Measurements from ENCODE around the gene UBL4A.
A peak's percentile ranks its signal among the peaks of the same experiment; 100 is the strongest.

Gene UBL4A

DNA sequence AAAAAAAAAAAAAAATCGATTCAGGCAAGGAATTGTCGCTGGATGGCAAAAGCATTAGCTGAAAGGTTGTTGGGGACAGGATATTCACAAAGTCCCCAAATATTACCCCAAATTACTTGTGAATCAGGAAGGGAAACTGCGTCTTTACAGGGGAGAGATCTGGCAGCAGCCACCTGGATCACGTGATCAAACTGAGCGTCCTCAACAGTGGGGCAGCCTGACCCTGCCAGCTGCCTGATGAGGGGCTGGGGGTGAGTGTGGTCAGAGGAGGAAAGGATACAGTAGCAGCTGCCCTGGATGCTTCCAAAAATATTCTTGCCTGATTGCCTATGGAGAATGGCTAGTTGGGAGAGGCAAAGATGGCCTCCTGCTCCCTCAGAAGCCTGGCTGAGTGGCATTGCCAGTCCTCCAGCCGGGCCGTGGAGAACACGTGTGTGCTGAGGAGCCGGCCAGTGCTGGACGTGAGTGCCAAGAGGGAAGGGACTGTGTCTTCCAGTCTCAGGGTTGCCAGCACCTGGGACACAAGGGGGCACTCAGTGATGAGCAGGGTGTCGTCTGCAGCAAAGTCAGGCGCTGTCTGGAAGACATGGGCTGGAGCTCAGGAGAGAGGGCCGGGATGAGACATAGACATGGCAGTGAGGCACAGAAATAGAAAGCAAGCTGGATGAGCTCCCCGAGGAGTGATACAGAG lies 4.4 kb downstream of the UBL4A start:
- DNase-seq: no peak

DNA sequence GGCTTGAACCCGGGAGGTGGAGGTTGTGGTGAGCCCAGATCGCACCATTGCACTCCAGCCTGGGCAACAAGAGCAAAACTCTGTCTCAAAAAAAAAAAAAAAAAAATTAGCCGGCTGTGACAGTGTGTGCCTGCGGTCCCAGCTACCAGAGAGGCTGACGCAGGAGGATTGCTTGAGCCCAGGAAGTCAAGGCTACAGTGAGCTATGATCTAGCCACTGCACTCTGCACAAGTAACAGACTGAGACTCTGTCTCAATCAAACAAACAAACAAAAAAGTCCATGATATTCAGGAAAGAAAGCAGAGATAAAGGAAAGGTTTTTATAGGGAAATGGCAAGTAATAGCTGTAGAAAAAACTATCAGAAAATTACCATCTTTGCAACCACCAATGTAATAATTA lies 5.2 kb downstream of the UBL4A start:
- DNase-seq: no peak

DNA sequence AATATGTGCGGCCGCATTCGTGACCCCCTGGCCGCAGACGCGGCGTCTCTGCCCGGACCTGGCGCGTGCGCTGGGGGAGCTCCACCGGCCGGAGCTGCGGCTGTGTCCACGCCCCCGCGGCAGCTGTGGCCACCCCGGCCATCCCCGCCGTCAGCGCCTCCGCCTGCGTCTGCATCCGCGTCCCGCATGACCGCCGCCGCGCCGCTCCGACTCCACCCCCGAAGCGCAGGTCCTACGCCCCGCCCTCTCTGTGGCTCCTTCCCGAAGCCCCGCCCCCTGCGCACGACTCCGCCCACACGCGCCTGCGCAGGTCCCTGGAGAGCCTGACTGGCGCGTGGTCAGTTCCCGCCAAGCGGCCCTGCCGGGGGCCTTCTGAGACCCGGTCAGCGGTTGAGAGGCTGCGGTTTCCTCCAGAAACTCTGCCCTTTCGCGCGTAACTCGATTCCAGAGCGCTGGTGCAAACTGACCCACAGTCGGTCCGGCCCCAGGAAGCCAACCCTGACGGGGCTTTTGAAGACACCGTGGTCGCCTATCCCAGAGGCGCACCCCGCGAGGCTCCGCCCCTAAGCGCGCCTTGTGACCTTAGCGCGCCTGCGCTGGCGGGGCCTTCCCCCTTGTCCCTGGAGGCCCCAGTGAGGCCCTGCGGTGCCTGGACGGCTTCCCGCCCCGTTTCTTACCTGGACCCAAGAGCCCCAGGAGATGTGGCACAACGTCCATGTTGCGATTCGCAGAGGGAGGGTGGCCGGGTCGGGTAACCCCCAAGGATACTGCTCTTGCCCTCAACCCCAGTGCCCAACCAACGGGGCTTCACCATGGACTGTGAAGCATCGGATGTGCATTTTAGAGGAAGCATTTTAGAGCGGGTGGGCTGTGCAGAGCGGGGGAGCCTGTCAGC lies 7.4 kb downstream of the UBL4A start, which contains the start of gene LAGE3:
Gene LAGE3, minus strand, starts transcription at position 554 of the 895 bp plus-strand sequence. Its CDS starts 366 bp downstream, at position 188.
- DNase-seq: peak; percentile 84

DNA sequence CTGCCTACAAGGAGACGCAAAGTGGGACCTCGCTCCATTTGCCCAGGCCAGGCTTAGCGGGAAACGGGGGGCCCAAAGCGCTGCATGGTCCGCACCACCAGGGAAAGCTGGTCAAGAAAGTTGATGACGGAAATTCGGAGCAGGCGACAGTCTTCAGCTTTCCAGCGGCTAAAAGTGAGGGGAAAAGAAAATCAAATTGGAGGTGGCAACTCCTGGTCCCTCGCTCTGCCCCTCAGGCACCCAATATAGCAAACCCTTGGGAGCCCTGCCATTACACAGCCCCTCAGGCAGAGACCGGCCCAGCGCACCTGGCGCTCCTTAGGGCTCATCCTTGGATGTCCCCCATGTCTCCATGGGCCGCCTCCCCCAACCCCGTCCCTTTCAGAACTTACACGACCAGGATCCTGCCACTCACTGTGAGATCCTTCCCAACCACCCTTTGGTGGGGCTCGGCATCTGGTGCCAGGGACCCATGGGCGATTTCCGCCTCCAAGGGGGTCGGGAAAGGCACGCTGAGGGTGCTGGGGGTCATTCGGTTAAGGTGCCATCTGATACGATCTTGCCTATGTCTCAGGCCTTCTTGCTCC lies 8.4 kb downstream of the UBL4A start:
- DNase-seq: no peak

DNA sequence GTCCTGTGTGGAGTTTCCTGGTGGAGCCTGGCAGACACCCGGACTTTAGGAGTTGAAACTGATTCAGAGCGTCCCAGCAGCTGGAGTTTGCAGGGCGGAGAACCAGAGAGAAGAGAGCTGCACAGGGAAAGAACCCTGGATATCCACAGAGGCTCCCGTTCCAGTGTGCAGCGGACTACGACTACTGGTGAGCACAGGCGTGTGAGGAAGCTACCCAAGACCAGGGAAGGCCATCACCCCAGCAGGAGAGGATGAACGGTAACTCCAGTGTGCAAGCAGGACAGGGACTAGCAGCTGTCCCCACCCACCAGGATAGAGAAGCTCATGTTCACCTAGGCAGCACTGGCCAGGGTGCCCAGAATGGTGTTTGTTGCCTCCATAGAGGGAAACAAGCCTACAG lies 9.6 kb downstream of the UBL4A start:
- no peak for DNase-seq

DNA sequence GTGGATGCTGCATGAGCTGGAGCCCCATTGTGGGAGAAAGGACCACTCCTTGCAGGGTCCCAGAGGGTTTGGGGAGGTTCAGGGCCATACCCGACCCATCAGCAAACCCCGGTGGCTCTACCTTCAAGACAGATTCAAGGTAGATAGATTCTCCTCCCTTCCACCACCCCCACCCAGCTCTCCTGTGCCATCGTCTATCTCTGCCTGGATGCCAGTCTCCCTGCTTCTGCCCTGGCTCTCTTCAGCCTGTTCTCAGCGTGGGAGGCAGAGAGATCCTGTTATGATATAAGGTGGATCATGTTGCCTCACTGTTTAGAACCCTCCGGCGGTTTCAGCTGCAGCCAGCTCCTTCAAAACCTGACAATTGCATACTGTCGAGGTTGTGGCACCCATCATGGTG lies 12.7 kb downstream of the UBL4A start:
- DNase-seq: no peak

DNA sequence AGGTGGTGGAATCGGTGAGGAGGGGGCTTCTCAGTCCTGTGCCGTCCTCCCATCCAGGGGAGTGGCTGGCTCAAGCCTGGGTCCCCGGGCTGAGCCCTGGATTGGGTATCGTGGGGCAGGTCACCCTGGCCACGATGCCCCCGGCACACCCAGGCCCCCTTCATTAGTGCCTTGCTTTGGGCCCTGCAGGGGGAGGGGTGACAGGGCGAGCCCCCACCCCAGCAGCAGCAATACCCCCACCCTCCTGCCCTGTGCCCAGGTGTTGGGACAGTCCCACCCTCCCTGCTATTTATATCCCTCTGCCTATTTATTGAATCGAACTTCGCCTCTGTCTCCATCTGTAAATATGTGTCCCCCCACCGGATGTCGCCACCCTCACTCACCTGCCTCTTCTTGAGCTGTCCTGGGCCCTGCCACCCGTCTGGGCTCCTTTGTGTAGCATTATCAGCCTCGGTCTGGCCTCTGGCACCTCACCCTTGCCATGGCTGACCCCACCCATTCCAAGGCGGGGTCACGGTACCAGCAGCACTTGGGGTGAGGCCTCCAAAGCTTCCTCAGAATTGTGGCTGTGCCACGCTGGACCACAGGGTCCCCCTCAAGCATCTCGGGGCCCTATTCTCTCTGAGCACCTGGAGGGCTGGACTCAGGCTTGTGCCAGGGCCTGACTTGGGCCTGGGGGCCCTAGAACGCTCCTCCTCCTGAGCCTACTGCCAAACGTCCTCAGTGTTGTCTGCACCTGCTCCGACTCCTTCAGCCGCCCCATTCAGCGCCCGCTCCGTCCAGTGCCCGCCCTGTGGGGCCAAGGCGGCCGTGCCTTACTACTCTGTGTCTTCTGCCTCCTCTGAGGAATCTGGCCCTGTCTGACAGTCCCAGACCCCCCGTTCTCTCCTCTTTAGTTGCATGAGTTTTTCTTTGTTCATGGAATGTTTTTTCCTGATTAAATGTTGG lies 13.5 kb downstream of the UBL4A start:
- DNase-seq: no peak

DNA sequence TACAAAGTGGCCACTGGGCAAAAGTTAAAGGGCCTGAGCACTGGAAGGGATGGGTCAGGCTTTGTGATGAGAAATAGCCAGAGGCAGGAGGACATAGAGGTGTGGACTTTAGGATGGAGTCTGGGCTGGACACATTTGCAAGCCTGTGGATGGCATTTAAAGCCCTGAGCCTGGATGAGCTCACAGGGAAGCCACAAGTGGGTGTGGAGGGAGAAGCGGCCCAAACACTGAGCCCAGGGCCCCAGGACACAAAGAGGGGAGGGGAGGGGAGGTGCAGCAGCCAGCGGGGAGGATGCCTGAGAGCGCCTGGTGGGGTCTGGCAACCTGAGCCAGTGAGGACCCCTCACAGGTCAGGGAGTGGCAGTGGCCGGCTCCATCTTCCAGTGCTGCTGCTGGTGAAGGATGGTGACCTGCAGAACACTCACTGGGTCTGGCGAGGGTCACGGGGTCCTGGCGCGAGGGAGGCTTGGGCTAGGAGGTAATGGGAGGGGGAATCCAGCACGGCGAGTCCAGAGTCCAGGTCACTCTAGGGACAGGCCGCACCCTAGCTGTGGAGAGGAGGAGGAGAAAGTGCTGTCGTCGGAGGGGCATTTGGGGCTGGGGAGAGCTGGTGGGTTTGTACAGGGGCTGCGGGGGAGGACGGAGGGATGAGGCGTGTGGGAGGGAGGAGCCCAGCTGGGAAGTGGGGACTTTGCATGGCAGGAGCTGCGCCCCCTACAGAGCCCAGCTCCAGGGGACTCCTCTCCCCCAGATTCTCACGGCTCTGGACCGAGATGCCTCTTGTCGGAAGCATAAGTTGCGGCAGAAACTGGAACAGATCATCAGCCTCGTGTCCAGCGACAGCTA lies 14.4 kb downstream of the UBL4A start:
- no peak for DNase-seq

DNA sequence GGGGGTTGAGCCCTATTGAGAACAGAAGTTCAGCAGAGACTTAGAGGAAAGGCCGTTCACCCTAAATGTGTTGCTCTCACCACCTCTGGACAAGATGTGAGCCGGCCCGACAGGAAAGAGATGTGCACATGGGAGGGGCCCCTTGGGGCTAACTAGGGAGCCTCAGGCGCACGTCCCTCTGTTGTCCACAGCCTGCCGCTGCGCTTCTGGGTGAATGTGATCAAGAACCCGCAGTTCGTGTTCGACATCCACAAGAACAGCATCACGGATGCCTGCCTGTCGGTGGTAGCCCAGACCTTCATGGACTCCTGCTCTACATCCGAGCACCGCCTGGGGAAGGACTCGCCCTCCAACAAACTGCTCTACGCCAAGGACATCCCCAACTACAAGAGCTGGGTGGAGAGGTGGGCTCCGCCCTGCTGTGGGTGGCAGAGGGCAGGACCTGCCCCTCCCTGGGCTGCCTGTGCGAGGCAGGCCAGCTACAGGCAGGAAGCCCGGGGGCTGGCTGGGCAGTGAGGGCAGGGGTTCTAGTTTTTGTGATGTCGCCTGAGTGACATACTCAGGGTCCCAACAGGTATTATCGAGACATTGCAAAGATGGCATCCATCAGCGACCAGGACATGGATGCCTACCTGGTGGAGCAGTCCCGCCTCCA lies 15.4 kb downstream of the UBL4A start:
- DNase-seq: no peak

DNA sequence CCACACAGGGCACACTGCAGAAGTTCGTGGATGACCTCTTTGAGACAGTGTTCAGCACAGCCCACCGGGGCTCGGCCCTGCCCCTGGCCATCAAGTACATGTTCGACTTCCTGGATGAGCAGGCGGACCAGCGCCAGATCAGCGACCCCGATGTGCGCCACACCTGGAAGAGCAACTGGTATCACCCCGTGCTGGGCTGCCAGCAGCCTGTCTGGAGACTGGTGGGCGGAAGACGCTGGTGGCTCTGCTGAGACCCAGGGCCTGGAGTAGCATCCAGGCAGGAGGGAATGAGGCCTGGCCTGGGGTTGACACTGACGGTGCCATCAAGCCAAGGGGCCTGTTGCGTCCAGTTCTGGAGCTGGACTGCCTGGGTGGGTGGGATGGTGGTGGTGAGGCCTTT lies 16.0 kb downstream of the UBL4A start:
- no peak for DNase-seq

DNA sequence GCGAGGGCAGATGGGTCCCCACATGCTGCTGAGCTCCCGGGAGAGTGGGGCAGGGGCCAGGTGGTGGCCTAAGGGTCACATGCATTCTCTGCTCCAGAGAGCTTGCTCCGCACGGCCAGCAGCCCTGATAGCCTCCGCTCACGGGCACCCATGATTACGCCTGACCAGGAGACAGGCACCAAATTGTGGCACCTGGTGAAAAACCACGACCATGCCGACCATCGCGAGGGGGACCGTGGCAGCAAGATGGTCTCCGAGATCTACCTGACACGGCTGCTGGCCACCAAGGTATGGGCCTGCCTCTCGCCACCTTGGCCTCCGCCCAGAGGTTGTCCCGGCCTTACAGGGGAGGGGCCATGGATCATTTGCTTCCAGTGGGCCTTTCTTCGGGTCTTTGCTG lies 16.5 kb downstream of the UBL4A start:
- DNase-seq: no peak

DNA sequence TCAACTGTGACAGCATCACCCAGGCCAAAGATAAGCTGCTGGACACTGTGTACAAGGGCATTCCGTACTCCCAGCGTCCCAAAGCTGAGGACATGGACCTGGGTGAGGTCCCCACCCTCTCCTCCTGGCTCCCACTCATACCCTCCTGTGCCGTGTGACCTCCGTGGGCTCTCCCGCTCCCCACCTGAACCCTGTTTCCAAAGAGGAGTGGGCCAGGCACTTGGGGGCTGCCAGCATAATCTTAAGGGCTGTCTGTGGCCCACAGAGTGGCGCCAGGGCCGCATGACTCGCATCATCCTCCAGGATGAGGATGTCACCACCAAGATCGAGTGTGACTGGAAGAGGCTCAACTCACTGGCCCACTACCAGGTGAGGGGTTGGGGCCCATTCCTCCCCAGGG lies 17.3 kb downstream of the UBL4A start:
- no peak for DNase-seq

DNA sequence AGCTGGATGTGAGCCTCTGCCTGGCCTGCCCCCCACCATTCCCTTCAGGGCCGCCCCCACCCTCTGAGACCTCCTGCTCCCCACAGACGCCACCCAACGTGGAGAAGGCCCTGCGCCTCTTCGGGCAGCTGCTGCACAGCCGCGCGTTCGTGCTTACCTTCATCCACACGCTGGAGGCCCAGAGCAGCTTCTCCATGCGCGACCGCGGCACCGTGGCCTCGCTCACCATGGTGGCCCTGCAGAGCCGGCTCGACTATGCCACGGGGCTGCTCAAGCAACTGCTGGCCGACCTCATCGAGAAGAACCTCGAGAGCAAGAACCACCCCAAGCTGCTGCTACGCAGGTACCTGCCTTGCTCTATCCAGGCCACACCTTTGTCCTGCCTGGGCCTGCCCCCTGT lies 18.2 kb downstream of the UBL4A start:
- no peak for DNase-seq

DNA sequence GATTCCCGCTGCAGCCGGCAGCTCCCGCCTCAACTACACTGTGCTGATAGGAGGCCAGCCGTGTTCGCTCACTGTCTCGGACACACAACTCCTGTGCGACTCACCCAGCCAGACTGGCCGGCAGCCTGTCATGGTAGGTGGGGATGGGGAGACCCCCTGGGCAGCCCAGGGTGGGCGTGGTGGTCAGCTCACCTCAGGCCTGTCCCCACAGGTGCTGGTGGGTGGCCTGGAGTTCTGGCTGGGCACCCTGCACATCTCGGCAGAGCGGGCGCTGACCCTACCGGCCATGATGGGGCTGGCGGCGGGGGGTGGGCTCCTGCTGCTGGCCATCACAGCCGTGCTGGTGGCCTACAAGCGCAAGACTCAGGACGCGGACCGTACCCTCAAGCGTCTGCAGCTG lies 18.9 kb downstream of the UBL4A start:
- no peak for DNase-seq

DNA sequence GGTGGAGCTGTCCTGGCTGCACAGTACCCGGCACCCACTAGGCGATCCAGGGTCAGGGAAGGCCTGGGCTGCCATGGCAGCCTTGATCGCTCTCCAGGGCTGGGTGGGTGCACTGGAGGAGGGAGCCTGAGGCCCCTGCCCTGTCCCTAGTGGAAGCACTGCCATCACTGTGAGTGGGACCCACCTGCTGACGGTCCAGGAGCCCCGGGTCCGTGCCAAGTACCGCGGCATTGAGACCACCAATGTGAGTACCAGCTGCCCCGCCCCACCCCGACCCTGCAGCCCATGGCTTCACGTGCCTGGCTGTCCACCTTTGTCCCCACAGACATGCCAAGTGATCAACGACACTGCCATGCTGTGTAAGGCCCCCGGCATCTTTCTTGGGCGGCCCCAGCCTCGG lies 19.5 kb downstream of the UBL4A start:
- no peak for DNase-seq

DNA sequence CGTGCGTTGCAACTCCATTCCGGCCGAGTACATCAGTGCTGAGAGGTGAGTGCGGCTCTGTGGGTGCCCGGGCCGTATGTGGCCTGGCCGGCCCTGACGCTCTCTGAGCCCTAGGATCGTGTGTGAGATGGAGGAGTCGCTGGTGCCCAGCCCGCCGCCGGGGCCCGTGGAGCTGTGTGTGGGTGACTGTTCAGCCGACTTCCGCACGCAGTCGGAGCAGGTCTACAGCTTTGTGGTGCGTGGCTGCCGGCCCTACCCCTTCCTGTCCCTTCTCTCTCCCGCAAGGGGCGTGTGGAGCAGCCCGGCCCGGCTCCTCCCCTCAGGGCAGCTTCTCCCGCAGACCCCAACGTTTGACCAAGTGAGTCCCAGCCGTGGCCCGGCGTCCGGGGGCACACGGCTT lies 20.4 kb downstream of the UBL4A start:
- no peak for DNase-seq

DNA sequence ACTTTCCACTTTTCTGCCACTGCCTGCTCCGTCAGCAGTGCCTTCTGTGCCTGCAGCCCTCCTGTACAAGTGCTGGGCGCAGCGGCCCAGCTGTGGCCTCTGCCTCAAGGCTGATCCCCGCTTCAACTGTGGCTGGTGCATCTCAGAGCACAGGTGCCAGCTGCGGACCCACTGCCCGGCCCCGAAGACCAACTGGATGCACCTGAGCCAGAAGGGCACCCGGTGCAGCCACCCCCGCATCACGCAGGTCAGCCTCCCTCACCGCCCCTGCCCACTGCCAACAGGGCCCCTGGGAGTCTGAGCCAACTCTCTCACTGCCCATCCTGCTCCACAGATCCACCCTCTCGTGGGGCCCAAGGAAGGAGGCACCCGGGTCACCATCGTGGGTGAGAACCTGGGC lies 20.8 kb downstream of the UBL4A start:
- no peak for DNase-seq

DNA sequence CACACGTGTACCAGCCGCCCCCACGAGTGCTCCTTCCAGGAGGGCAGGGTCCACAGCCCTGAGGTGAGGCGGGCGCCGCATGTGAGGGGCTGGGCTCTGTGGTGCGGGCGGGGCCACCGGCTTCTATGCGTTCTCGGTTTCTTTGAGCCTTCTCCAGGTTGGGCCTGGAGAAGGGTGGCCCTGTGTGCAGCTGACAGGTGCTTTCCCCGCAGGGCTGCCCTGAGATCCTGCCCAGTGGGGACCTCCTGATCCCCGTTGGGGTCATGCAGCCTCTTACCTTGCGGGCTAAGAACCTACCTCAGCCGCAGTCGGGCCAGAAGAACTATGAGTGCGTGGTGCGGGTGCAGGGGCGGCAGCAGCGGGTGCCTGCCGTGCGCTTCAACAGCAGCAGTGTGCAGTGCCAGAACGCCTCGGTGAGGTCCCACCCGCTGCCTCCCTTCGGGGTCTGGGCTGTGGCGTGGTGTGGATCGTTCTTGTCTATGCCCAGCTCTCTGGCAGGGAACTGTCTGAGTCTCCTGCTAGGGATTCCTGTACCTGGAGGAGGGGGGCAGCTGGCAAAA lies 21.5 kb downstream of the UBL4A start:
- no peak for DNase-seq

DNA sequence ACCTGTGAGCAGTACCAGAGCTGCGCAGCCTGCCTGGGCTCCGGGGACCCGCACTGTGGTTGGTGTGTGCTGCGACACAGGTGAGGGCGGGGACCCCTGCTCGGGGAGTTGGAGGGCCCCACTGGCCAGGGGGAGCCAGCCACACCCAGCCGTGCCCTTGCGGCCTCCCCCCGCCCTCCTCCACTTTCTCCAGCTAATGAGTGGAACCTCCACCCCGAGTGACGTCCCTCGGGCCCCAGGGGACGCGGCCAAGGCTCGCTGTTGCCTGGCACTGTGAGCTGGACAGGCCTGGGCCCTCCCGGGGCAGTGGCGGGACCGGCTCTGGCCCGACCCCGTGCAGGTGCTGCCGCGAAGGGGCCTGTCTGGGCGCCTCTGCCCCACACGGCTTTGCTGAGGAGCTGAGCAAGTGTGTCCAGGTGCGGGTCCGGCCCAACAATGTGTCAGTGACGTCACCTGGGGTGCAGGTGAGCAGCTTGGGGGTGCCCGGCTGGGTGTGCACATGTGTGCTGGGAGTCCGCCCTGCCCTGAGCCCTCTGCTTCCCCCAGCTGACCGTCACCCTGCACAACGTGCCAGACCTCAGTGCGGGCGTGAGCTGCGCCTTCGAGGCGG lies 22.7 kb downstream of the UBL4A start:
- DNase-seq: no peak

DNA sequence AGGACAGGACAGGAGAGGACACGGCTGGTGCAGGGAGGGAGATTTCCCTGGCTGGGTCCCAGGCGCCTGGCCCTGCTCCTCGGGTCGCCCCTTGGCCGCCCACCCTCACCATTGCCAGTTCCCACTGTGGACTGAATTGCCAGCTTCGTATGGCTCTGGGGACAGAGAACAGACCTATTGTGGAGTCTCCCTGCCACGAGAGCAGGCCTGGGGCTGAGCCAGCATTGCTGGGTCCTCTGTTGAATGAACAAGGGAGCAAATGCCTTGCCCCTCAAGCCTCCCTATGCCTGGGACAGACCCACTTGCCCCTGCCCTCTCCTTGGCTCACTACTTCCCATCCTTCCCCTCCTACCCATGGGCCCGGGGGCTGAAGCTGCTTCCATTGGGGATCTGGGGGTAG lies 24.0 kb downstream of the UBL4A start:
- no peak for DNase-seq
